NCI-H1417 treated with DMSO at 0.1 percent for 48 hours (cell line): Measurements from ENCODE around the gene SOX18.
"Not testable (repeated sequence)": the region's sequence is repeated elsewhere in the genome, so short reads cannot be mapped to it uniquely, and the experiment has no call there.

Source experiments
- DNase-seq: peaks from one replicate; lab custom pipeline; 2025; lab: John Stamatoyannopoulos, UW

SOX18 gene

GRCh38 chr20:64049060-64049877 lies at the start of gene SOX18:
Gene SOX18 (minus strand): TSS chr20:64049639. CDS start chr20:64049516, 123 bp downstream.
- no peak for DNase-seq

GRCh38 chr20:64098471-64099013 lies 49.1 kb upstream of the SOX18 start:
- DNase-seq: no peak

DNA sequence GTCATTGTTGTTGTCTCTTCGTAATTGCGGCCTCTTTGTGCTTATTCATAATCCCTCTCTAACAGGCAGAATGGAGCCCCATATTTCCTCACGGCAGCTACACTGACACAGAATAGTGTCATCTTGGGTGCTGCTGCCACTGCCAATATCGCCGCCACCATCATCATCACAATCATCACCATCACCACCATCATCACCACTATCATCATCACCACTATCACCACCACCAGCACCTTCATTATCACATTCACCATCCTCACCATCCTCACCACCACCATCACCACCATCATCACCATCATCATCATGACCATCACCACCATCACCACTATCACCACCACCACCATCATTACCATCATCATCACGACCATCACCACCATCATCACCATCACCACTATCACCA lies 47.1 kb upstream of the SOX18 start:
- no peak for DNase-seq

- DNase-seq: no peak
These were observed 46.5 kb upstream of the SOX18 start for GRCh38 chr20:64095927-64096326.

- DNase-seq: no peak
These were observed 46.0 kb upstream of the SOX18 start for GRCh38 chr20:64095455-64095854.

DNA sequence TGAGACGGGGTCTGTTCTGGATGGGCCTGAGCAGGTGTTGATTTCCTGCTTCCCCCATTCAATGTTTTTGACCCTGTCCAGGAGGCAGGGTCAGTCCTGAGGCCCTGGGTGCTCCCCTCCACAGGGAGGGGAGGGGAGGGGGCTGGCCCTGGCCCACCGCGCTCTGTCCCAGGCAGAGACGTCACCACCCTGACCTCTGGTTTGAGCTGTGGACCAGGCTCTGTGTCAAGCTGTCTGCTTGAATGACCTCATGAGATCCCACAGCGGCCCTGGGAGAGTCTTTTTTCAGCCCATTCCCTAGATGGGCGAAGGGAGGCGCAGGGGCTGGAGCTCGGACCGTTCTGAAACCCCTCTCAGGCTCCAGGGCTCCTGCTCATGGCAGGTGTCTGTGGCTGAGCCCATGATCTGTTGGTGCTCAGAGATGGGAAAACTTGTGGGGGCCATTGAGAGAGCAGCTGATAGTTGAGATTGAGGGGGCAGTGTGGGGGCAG lies 43.6 kb upstream of the SOX18 start:
- DNase-seq: no peak

DNA sequence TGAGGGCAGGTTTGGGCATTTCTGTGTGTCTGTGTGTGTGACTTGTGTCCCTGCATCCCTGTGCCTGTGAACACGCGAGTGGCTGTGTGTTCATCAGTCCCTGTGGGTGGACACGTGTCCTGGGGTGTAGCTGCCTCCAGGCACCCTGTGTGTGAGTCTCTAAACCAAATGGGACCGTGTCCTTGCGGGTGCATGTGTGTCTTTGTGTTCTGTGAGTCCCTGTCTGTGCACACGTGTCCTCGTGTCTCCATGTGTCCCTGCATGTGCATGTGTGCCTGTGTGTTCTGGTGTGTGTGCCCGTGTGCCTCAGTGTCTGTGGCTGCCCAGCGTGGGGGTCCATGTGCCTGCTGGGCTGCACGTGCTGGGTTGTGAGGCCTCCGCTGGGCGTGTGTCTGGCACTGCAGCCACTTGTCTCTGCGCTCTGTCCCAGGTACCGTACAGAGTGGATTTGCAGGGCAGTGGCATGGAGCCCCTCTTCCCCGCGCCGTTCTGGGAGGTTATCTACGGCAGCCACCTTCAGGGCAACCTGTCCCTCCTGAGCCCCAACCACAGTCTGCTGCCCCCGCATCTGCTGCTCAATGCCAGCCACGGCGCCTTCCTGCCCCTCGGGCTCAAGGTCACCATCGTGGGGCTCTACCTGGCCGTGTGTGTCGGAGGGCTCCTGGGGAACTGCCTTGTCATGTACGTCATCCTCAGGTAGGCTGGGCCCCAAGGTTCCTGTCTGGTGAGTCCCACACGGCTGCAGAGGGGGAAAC lies 43.0 kb upstream of the SOX18 start:
- DNase-seq: no peak

- DNase-seq: no peak
These were observed 42.3 kb upstream of the SOX18 start for GRCh38 chr20:64091770-64092169.

DNA sequence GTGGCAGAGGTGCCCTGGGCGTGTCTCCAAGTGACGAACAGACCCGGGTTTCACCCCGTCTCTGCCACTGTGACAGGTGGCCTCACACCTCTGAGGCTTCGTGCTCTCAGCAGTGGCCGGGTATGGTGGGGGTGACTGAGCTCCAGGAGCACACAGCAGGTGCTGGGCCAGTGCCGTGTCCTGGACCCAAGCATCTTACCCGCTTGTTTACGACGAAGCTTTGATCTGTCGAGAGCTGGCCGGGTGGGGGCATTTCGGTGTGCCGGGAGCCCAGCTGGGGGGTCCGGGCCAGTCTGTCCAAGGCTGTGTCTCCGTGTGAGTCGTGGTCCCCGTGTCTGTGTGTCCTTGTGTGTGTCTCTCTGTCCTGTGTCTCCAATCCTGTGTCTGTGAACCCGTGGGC lies 41.9 kb upstream of the SOX18 start:
- DNase-seq: no peak

GRCh38 chr20:64090165-64090564 lies 40.7 kb upstream of the SOX18 start:
- no peak for DNase-seq

- not testable (repeated sequence) for DNase-seq
These were observed 39.1 kb upstream of the SOX18 start for GRCh38 chr20:64088586-64088985.

- not testable (repeated sequence) for DNase-seq
These were observed 37.9 kb upstream of the SOX18 start for GRCh38 chr20:64087226-64087825.

DNA sequence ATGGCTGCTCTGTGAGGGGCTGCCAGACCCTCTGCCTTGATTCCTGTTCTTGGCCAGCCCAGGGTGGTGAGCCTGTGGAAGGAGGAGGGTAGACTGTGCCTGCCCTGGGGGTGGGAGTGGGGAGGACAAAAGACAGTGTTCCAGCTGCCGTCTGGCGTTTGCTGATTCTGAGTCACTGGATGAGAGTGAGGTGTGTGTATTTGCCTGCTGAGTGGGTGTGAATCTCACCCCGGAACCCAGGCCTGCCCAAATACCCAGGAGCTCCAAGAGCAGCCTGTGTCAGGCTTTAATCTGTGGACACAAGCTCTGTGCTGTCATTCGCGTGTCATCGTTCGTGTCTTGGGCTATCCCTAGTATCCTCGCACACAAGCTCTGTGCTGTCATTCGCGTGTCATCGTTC lies 37.4 kb upstream of the SOX18 start:
- no peak for DNase-seq

- no peak for DNase-seq
These were observed 35.3 kb upstream of the SOX18 start for GRCh38 chr20:64084685-64085152.

DNA sequence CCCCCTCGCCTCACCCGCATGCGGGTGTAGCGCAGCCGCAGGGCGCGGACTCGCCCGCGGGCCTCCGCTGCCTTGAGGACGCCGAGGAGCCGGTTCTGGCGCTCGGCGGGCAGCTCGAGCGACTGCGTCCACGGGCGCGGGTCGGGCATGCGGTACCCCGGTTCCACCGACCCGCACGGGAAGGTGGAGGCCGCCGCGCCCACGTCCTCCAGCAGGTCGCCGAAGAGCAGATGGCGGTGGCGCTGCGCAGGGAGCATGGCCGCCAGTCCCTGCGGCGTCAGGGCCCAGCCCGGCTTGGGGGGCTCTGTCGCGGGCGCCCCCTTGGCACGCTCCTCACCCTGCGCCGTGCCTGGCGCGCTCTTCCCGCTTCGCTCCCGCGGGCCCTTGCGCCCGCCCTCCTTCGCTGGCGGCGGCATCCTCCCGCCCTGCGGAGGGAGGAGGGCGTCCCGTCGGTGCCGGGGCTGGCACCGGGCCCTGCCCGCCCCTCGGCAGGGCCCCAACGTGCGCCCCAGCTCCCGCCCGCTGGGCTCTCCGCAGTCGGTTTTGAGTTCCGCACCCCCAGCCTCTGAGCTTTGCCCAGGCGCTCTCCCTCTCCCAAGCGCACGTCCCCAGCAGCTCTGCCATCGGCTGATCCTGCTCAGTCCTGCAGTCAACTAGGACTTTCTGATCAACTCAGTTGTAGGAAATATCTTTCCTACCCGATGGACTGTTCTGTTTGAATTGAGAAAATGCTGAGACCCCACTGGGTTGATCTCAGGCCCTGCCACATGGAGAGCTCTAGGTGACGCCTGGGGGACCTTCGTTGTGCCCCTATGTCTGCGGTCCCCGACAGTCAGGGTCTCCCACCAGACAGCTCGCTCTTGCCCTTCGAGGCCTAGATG lies 34.6 kb upstream of the SOX18 start, which contains the start of gene LKAAEAR1:
Gene LKAAEAR1, minus strand, starts transcription at position 595 of the 881 bp plus-strand sequence. Its CDS starts 179 bp downstream, at position 416.
- DNase-seq: no peak

GRCh38 chr20:64083378-64083803 lies 34.0 kb upstream of the SOX18 start:
- DNase-seq: no peak

- DNase-seq: no peak
These were observed 33.5 kb upstream of the SOX18 start for GRCh38 chr20:64082820-64083377.

DNA sequence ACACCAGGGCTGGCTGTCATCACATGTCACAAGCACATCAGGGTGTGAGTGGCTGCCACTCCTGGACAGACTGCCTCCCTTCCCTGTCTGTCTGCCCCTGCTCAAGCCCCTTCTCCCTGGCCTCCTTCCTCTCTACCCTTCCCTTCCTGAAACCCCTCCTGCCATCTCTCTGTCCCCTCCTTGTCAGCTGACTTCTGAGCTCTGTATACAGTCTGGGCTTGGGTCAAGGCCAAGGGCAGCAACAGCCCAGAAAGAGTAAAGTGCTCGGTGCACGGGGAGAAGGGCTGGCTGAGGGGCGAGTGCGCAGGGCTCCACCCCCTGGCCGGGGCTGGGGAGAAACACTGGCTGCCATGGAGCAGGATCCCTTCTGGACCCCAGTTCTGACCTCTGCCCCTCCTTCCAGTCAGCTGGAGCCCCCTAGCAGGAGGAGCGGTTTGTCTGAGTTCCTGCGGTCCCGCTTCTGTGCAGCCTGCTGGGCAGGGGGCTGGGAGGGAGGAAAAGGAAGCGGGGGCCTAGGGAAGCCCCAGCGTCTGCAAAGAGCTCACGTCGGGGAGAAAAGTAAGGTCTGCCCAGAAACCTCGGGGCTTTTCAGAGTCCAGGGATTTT lies 32.8 kb upstream of the SOX18 start:
- no peak for DNase-seq

DNA sequence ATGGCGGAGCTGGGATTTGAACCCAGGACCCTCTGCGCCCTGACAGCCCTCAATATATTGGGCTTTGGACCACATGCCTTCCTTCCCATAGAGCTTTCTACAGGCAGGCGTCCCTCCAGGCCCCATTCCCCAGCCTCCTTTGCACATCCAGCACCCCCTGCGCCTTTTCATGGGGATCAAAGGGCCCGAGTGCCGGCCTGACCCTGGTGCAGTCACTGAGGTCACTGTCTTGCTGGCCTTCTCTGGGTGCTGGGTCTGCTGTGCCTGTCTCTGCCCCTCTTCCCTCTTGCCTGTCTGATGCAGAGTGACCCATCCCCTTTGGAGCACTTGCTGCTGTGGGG lies 32.2 kb upstream of the SOX18 start:
- DNase-seq: no peak

DNA sequence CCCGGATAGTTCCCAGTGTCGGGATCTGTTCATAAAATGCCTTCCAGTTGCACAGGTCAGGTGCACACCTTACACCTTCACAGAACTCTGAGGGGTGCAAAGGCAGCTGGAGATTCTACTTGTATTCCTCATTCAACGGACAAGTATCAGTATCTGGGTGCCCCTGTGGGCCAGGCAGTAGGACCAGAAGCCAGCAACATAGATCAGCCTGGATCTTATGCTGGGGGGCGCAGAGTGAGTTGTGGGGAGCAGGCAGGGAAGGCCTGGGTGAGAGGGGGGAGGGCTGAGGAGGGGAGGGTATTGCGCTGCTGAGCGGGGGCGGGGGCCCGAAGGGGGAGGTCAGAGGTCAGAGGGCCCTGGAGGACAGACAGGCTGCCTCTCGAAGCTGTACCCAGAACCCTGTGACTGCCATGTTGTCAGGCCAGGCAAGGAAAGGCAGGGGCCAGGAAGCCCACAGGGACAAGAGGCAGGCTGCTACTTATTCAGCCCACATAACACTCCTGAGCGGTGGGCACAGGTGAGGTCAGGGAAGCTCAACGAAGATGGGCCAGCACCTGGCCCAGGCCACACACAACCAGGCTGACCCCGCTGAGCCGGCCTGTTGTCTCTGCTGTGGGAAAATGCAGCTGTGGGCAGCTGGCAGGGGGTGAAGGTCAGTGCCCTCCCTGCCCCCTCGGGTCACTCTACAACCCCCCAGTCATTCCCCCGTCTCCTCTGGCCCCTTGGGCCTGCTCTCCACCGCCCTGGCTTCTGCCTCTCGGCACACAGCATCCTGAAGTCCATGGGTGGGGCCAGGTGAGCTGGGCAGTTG lies 31.6 kb upstream of the SOX18 start:
- no peak for DNase-seq
